Measurements from ENCODE around the gene PAPOLA.

- TF ChIP-seq CTCF (IDR thresholded peaks at IDR 0.05) (no peak), TCF7L2 (IDR thresholded peaks at IDR 0.05; ENCODE audit: low read depth, low read length) (no peak)
Measured at GRCh38 chr14:96532632-96533031, 30.4 kb downstream of the PAPOLA start.

All from Panc1 (cell line).